Stimulated activated CD4-positive, alpha-beta T cell treated with anti-CD3 and anti-CD28 coated beads, Interleukin-2, amount 100 ng/mL, for 48 hours (primary cell): ENCODE data around the gene GPR15LG.

ENCODE experiments used
- DNase-seq, 2 donors: peaks; one replicate each; pipeline ENCODE4 v3.0.0-alpha.2; 2020

GPR15LG gene

GRCh38 chr10:84194424-84195043 is 20.9 kb downstream of the GPR15LG start, which contains the start of gene CDHR1:
Gene CDHR1 (plus strand): TSS chr10:84194537. CDS start chr10:84194761, 224 bp downstream.
- peak in 1 of 2 donors; percentile 31 for DNase-seq

GRCh38 chr10:84195044-84195830 is 21.6 kb downstream of the GPR15LG start:
- DNase-seq: no peak

GRCh38 chr10:84196083-84196482 is 22.5 kb downstream of the GPR15LG start:
- DNase-seq: no peak

GRCh38 chr10:84196941-84197340 is 23.3 kb downstream of the GPR15LG start:
- no peak for DNase-seq

DNA sequence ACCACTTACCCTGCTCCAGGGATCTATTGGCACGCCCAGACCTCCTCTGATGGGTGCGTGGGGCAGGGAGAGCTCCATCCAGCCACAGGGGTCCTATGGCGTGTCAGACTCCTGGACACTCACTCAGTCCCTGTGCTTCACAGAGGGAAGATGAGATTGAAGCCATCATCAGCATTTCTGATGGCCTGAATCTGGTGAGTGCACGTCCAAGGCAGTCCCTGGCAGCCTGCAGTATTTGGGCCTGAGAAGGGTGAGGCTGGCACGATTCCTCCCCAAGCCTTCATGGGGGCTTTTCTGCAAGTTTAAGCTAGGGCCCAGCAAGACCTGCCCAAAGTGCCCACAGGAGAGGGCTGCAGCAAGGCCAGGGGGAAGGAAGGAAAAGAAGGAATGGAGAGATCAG is 24.0 kb downstream of the GPR15LG start:
- DNase-seq: no peak

DNA sequence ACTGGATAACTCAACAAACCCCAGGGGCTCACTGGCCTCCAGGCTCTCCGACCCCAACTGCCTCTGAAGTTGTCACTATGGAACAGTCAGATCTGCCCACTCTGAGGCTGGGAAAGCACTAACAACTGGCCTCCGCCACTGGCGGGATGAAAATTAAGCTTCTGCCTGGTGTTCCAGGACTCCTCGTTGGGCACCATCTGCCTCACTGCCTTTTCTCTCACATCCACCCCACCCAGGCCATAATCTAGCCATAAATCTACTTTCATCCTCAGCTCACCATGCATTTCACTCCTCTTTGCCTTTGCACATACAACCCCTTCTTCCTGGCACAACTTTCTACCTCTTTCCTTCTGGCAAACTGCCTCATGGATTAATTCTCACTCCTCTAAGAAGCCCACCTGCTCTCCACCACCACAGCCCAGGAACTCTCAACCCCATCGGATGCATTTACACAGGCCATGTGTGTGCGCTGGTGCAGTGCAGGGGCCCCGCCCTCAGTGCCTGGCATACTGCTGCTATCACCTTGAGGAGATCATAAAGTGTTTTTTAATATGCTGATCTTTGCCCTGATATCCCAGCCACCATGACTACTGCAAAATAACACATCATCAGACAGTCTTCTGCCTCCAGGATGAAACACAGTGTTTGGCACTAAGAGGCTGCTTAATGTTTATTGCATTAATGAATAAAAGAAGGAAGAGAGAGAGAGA is 24.8 kb downstream of the GPR15LG start:
- no peak for DNase-seq

- DNase-seq: no peak
Observed at GRCh38 chr10:84200537-84201243, 27.1 kb downstream of the GPR15LG start.

DNA sequence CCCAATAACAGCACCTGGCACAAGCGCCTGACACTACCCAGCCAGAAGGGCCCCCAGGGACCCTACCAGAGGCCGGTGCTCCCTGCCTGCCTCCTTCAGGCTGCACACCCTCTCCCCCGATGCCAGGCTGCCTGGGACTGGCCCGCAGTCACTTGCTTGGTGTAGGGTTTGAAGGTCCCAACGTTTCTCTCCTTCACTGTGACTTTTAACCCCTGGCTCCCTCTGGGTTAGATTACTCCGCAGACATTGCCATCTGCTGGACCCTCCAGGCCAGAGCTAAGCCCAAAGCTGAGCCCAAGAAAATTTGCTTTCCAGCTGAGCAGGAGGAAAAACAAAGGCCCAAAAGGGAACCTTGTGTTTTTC is 27.6 kb downstream of the GPR15LG start:
- DNase-seq: no peak

DNA sequence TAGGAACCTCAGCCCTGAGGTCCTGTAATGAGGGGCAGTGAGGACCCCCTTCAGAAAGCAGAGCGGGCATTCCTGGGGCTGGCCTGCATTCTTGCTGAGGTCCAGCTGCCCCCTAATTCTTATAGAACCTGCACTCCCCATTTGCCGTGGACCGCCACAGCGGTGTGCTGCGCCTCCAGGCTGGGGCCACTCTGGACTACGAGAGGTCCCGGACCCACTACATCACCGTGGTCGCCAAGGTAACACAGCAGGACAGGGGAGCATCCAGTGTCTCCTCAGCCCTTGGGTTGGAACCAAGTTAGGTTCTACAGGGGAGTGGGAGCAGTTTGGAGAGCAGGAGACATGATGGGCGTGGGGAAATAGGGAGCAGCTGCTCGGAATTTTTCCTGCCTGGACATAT is 28.1 kb downstream of the GPR15LG start:
- DNase-seq: no peak

DNA sequence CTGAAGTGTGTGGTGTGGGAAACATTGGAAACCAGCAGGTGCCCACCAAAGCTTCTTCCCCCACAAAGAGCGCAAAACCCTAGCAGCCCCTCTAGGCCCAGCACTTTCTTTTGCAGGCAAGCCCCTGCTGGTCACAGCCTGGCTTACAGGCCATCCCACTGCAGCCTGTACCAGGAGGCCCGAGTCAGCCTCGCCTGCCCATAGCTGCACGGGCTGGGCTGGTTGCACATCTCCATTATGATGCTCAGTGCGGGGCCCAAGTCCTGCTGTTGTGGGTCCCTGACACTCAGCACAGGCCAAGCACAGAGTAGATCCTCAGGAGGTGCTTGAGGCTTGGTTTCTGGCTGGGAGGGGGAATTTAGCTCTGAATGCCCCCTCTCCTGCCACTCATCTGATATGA is 28.7 kb downstream of the GPR15LG start:
- DNase-seq: no peak

DNA sequence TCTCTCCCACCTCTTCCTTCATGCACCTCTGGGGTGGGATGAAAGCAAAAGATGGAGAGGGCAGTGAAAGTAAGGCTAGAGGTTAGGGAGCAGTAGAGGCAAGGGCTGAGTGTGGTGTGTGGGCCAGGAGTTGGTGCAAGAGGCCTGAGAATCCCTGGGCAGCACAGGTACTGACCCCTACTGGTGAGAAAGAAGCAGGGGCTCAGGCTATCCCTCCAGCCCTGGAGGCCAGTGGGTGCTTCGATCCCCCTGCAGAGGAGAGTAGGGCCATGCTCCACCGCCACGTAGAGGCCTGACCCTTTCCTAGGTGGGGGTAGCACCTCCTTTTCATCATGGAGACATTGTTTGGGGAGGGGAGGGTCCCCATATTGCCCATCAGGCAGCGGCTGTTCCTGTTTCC is 30.5 kb downstream of the GPR15LG start:
- no peak for DNase-seq

GRCh38 chr10:84204610-84205009 is 31.0 kb downstream of the GPR15LG start:
- DNase-seq: no peak

GRCh38 chr10:84205049-84205852 is 31.6 kb downstream of the GPR15LG start:
- peak; percentile 63 to 72 for DNase-seq

- DNase-seq: no peak
Observed at GRCh38 chr10:84205853-84206525, 32.4 kb downstream of the GPR15LG start.

- DNase-seq: no peak
Observed at GRCh38 chr10:84208023-84208422, 34.4 kb downstream of the GPR15LG start.

DNA sequence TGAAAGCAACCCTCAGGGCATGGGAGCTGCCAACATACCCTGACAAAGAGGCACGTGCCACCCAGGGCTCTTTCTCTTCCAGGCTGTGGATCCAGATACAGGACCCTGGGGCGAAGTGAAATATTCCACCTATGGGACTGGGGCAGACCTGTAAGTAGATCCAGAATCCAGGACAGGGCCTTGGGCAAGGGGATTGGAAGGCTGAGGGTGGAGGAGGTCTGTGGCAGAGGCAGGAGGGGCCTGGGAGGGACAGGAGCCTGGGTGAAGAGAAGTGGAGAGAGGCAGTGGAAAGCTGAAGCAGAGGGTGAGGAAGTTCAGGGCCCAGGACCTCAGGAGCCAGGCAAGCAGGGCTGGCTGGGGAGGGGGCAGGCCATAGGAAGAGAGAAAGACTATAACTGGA is 38.0 kb downstream of the GPR15LG start:
- no peak for DNase-seq

GRCh38 chr10:84212014-84212413 is 38.4 kb downstream of the GPR15LG start:
- DNase-seq: no peak

GRCh38 chr10:84213076-84213475 is 39.5 kb downstream of the GPR15LG start:
- no peak for DNase-seq

DNA sequence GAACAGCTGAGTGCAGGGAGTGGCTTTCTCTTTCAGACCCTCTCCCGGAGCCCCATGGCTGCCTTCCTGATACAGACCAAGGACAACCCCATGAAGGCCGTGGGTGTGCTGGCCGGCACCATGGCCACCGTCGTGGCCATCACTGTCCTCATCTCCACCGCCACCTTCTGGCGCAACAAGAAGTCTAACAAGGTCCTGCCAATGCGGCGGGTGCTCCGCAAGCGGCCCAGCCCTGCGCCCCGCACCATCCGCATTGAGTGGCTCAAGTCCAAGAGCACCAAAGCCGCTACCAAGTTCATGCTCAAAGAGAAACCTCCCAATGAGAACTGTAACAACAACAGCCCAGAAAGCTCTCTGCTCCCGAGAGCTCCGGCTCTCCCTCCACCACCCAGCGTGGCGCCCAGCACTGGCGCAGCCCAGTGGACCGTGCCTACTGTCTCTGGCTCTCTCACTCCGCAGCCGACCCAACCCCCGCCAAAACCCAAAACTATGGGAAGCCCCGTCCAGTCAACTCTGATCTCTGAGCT is 40.5 kb downstream of the GPR15LG start:
- no peak for DNase-seq

DNA sequence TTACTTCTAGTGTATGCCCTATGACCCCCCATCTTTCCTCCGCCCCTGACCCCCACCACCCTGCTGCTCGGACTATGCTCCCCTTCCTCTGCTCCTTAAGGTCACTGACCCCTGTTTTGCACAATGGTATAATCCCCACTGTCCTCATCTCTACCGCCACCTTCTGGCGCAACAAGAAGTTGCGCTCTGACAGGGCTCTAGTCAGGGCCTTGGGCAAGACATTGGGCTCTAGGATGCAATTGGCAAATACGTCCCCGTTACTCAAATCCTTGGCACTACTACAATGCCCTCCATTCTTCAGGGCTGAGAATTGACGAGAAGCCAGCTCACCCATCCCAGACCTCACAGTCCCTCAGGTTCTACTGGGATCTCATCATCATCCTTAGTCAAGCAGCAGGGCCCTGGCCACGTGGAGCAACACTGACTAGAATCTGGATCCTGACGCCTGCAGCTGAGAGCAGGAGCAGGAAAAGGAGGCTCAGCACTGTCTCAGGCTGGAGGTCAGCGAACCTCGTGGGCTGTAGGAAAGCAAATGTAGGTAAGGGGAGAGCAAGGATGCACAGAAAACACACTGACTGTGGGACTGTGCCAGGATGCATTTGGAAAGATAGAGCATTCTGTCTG is 41.1 kb downstream of the GPR15LG start:
- peak; percentile 44 to 54 for DNase-seq

DNA sequence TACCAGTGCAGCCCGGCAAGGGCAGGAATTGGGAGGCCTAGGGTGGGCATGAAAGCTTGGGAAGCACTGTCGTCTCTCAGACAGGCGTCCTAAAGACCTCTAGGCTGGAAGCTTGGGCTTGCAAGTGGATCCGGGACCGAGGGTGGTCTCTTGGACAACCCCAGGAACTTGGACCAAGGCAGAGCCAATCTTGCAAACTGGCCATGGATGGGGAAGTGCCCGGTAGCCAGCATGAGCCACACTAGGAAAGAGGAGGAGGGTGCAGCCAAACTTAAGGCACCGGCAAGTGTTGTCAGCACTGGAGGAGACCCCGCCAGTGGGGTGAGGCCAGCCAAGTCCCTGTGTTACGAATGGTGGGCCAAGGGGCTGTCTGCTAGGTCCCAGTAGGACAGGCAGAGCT is 43.2 kb downstream of the GPR15LG start:
- DNase-seq: no peak
